ENCODE measurements around the gene PSMD6.

DNA sequence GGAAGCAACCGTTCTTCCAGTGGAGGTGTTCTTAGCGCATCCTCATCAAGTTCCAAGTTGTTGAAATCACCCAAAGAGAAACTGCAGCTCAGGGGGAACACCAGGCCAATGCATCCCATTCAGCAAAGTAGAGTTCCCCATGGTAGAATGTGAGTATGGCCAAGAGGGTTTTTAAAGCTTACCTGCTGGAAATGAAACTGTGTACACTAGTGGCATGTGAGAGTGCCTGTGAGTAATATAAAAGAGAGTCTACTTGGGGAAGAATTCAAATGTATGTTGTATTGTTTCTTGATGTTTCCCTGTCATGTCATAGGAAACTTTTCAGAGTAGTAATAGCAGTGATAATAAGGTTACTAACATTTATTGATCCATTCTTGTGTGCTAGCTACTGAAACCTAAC lies 43.3 kb downstream of the PSMD6 start:
- TF ChIP-seq, protein P1, sequence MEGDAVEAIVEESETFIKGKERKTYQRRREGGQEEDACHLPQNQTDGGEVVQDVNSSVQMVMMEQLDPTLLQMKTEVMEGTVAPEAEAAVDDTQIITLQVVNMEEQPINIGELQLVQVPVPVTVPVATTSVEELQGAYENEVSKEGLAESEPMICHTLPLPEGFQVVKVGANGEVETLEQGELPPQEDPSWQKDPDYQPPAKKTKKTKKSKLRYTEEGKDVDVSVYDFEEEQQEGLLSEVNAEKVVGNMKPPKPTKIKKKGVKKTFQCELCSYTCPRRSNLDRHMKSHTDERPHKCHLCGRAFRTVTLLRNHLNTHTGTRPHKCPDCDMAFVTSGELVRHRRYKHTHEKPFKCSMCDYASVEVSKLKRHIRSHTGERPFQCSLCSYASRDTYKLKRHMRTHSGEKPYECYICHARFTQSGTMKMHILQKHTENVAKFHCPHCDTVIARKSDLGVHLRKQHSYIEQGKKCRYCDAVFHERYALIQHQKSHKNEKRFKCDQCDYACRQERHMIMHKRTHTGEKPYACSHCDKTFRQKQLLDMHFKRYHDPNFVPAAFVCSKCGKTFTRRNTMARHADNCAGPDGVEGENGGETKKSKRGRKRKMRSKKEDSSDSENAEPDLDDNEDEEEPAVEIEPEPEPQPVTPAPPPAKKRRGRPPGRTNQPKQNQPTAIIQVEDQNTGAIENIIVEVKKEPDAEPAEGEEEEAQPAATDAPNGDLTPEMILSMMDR (IDR thresholded peaks at IDR 0.05): no peak
- TF ChIP-seq POLR2A (IDR thresholded peaks at IDR 0.05): no peak

All from breast epithelium (tissue), 3 donors.